Measurements from ENCODE around the gene LILRA6.
"Not testable (repeated sequence)": the region's sequence is repeated elsewhere in the genome, so short reads cannot be mapped to it uniquely, and the experiment has no call there.

Gene LILRA6

DNA sequence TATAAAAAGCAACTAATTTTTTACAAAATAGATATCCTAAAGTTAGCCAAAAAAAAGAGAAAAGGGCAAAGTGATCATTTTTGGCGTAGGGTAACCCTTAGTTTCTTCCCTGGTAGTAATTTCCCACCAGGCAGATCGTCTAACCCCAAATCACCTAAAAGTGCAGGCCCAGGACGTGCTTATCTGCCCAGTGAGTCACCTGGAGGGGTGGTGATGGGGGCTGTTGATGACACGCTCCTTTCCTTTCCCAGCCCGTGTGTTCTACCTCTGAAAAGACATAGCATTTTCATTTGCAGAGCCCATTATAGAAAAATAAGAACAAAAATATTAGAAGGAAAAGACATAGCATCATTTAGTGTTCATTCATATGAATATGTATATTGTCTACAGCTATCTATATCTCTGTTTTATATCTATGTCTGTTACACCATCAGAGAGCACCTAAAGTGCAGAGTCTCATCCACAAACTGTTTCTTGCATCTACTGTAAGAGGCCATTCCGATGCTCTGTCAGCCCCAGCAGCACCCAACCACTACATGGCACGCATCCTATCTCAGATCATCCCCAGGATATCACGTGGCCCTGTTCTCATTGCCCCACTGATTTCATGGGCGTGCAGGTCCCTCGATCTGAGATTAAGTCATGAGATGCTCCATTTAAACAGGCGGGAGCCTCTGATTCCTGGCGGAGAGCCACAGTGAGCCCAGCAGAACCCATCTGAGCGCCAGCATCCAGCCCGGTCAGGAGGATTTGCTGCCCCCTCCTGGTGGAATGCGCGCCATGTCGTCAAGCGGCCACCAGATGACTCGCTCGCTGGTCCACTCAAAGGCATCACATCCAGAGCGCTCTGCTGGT is 11.3 kb downstream of the LILRA6 start:
- peaks cover 0 to 3% of the 10 kb centered on the region in 2 donors for H3K4me1 ChIP-seq (ENCODE audit: control insufficient read depth in 1 of 2, insufficient read depth in 2 of 2, low read length in 2 of 2)
- H3K4me3 ChIP-seq (ENCODE audit: low read depth in 1 of 2, low read length in 2 of 2): no peak overlapping the region
- no peaks in the 10 kb centered on the region for H3K36me3 ChIP-seq (ENCODE audit: control insufficient read depth in 1 of 2, insufficient read depth in 2 of 2, low read length in 2 of 2)
- no peaks in the 10 kb centered on the region for H3K9me3 ChIP-seq (ENCODE audit: control insufficient read depth in 1 of 2, low read length in 2 of 2)
- no peak overlapping the region for H3K27ac ChIP-seq (ENCODE audit: low read depth, low read length)
- no peak overlapping the region for H3K9ac ChIP-seq (ENCODE audit: low read depth in 1 of 2, low read length in 2 of 2)
- peaks cover 5% of the 10 kb centered on the region in 2 donors for H3K27me3 ChIP-seq (ENCODE audit: control insufficient read depth in 1 of 2, insufficient read depth in 2 of 2, low read length in 2 of 2)

DNA sequence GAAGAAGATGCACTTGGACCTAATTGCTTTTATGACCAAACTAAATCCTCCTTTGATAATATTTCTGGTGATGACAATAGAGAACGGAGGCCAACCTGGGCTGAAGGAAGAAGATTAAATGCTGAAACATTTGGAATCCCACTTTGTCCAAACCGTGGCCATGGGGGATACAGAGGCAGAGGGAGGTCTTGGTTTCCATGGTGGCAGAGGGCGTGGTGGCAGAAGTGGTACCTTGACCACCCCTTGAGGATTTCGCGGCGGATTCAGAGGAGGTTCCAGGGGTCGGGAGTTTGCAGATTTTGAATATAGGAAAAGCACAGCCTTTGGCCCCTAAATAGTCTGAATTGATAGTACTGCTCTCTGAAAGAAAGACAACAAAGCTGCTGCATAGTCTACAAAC is 12.6 kb downstream of the LILRA6 start:
- H3K9ac ChIP-seq (ENCODE audit: low read depth in 1 of 2, low read length in 2 of 2): no peak overlapping the region
- H3K27me3 ChIP-seq (ENCODE audit: control insufficient read depth in 1 of 2, insufficient read depth in 2 of 2, low read length in 2 of 2): peaks cover 5% of the 10 kb centered on the region in 2 donors
- H3K9me3 ChIP-seq (ENCODE audit: control insufficient read depth in 1 of 2, low read length in 2 of 2): no peaks in the 10 kb centered on the region
- H3K27ac ChIP-seq (ENCODE audit: low read depth, low read length): no peak overlapping the region
- no peak overlapping the region for H3K4me3 ChIP-seq (ENCODE audit: low read depth in 1 of 2, low read length in 2 of 2)
- H3K36me3 ChIP-seq (ENCODE audit: control insufficient read depth in 1 of 2, insufficient read depth in 2 of 2, low read length in 2 of 2): no peaks in the 10 kb centered on the region
- peaks cover 0 to 3% of the 10 kb centered on the region in 2 donors for H3K4me1 ChIP-seq (ENCODE audit: control insufficient read depth in 1 of 2, insufficient read depth in 2 of 2, low read length in 2 of 2)

GRCh38 chr19:54229146-54229545 is 13.4 kb downstream of the LILRA6 start:
- H3K4me3 ChIP-seq (ENCODE audit: low read depth in 1 of 2, low read length in 2 of 2): no peak overlapping the region
- no peaks in the 10 kb centered on the region for H3K9me3 ChIP-seq (ENCODE audit: control insufficient read depth in 1 of 2, low read length in 2 of 2)
- peaks cover 0 to 3% of the 10 kb centered on the region in 2 donors for H3K4me1 ChIP-seq (ENCODE audit: control insufficient read depth in 1 of 2, insufficient read depth in 2 of 2, low read length in 2 of 2)
- H3K27me3 ChIP-seq (ENCODE audit: control insufficient read depth in 1 of 2, insufficient read depth in 2 of 2, low read length in 2 of 2): peaks cover 5% of the 10 kb centered on the region in 2 donors
- no peaks in the 10 kb centered on the region for H3K36me3 ChIP-seq (ENCODE audit: control insufficient read depth in 1 of 2, insufficient read depth in 2 of 2, low read length in 2 of 2)
- no peak overlapping the region for H3K9ac ChIP-seq (ENCODE audit: low read depth in 1 of 2, low read length in 2 of 2)
- no peak overlapping the region for H3K27ac ChIP-seq (ENCODE audit: low read depth, low read length)

DNA sequence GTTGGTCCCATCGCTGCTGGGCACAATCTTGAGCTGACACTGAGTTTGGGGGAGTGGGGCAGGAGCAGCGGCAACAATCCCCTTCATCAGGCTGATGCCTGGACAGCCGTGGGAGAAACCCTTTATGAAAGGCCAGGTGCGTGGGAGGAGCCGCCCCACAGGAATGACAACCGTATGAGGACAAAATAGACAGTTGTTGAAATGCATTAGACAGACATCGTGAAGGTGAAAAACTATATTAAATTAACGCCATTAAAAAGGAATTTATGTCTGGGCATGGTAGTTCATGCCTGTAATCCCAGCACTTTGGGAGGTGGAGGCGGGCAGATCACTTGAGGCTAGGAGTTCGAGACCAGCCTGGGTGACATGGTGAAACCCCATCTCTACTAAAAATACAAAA is 18.0 kb downstream of the LILRA6 start:
- H3K9ac ChIP-seq (ENCODE audit: low read depth in 1 of 2, low read length in 2 of 2); H3K4me3 ChIP-seq (ENCODE audit: low read depth in 1 of 2, low read length in 2 of 2); H3K27ac ChIP-seq (ENCODE audit: low read depth, low read length); H3K27me3 ChIP-seq (ENCODE audit: control insufficient read depth in 1 of 2, insufficient read depth in 2 of 2, low read length in 2 of 2); H3K36me3 ChIP-seq (ENCODE audit: control insufficient read depth in 1 of 2, insufficient read depth in 2 of 2, low read length in 2 of 2); H3K4me1 ChIP-seq (ENCODE audit: control insufficient read depth in 1 of 2, insufficient read depth in 2 of 2, low read length in 2 of 2); H3K9me3 ChIP-seq (ENCODE audit: control insufficient read depth in 1 of 2, low read length in 2 of 2): not testable (repeated sequence)

DNA sequence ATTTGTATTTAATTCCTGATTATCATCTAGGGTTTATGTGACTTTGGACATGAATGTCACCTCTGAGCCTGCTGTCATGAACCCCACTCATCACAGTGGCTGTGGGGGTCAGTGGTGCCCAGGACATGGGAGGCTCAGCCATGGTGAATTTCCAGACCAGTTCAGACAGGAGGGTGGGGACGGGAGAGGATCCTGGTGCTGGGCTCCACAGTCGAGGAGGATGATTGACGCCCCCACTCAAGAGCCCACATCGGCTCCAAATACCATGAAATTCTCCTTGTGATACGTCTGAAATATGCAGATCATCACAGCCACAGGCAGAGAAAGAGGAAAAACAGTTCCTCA is 18.7 kb downstream of the LILRA6 start:
- H3K27me3 ChIP-seq (ENCODE audit: control insufficient read depth in 1 of 2, insufficient read depth in 2 of 2, low read length in 2 of 2); H3K36me3 ChIP-seq (ENCODE audit: control insufficient read depth in 1 of 2, insufficient read depth in 2 of 2, low read length in 2 of 2); H3K9me3 ChIP-seq (ENCODE audit: control insufficient read depth in 1 of 2, low read length in 2 of 2); H3K4me1 ChIP-seq (ENCODE audit: control insufficient read depth in 1 of 2, insufficient read depth in 2 of 2, low read length in 2 of 2); H3K9ac ChIP-seq (ENCODE audit: low read depth in 1 of 2, low read length in 2 of 2); H3K27ac ChIP-seq (ENCODE audit: low read depth, low read length); H3K4me3 ChIP-seq (ENCODE audit: low read depth in 1 of 2, low read length in 2 of 2): not testable (repeated sequence)

DNA sequence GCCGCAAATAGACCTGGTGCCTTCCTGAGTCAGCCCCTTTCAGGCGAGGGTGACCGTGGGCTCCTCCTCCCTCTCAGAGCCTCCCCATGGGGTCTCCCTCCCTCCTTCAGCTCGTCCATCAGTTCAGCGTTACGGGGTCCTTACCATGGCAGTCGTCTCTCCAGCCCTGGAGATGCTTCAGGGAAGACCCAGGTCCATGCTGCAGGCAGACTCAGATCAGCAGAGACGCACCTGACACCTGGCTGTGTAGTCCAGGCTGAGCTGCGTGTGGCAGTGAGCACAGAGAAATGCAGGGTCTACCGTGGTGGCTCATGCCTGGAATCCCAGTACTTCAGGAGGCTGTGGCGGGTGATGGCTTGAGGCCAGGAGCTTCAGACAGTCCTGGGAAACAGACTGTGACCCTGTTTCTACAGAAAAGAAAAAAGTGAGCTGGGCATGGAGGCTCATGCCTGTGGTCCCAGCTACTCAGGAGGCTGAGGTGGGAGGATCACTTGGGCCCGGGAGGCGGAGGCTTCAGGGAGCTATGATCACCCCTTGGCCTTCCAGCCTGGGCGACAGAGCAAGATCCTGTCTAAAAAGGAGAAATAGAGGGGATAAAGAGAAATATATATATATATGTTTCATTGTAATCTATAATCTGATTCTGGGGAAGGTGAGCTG is 19.2 kb downstream of the LILRA6 start:
- H3K9ac ChIP-seq (ENCODE audit: low read depth in 1 of 2, low read length in 2 of 2); H3K9me3 ChIP-seq (ENCODE audit: control insufficient read depth in 1 of 2, low read length in 2 of 2); H3K4me3 ChIP-seq (ENCODE audit: low read depth in 1 of 2, low read length in 2 of 2); H3K27ac ChIP-seq (ENCODE audit: low read depth, low read length); H3K36me3 ChIP-seq (ENCODE audit: control insufficient read depth in 1 of 2, insufficient read depth in 2 of 2, low read length in 2 of 2); H3K27me3 ChIP-seq (ENCODE audit: control insufficient read depth in 1 of 2, insufficient read depth in 2 of 2, low read length in 2 of 2); H3K4me1 ChIP-seq (ENCODE audit: control insufficient read depth in 1 of 2, insufficient read depth in 2 of 2, low read length in 2 of 2): not testable (repeated sequence)

GRCh38 chr19:54222474-54223276 is 19.9 kb downstream of the LILRA6 start, which contains the start of gene LILRB3:
TSS of gene LILRB3 (minus strand) at chr19:54223007. CDS start at chr19:54222976, 31 bp downstream.
- H3K9ac ChIP-seq (ENCODE audit: low read depth in 1 of 2, low read length in 2 of 2); H3K27ac ChIP-seq (ENCODE audit: low read depth, low read length); H3K36me3 ChIP-seq (ENCODE audit: control insufficient read depth in 1 of 2, insufficient read depth in 2 of 2, low read length in 2 of 2); H3K27me3 ChIP-seq (ENCODE audit: control insufficient read depth in 1 of 2, insufficient read depth in 2 of 2, low read length in 2 of 2); H3K9me3 ChIP-seq (ENCODE audit: control insufficient read depth in 1 of 2, low read length in 2 of 2); H3K4me3 ChIP-seq (ENCODE audit: low read depth in 1 of 2, low read length in 2 of 2); H3K4me1 ChIP-seq (ENCODE audit: control insufficient read depth in 1 of 2, insufficient read depth in 2 of 2, low read length in 2 of 2): not testable (repeated sequence)

DNA sequence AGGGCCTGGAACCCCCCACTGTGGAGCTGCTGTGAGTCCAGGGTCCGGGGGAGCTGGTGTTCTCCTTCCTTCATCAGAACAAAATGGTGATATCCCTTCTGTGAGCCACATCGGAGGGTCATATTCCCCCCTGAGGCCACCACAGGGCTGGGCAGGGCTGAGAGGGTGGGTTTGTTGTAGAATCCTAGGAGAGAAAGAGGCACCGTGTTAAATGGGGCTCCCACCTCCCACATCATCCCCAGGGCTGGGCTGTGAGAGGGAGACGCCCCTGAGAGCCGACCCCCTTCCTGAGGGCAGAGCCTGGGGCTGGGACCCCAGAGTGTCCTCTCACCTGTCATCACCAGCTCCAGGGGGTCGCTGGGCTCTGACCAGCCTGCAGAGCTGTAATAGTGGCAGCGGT is 20.6 kb downstream of the LILRA6 start:
- H3K36me3 ChIP-seq (ENCODE audit: control insufficient read depth in 1 of 2, insufficient read depth in 2 of 2, low read length in 2 of 2); H3K27me3 ChIP-seq (ENCODE audit: control insufficient read depth in 1 of 2, insufficient read depth in 2 of 2, low read length in 2 of 2); H3K4me1 ChIP-seq (ENCODE audit: control insufficient read depth in 1 of 2, insufficient read depth in 2 of 2, low read length in 2 of 2); H3K9ac ChIP-seq (ENCODE audit: low read depth in 1 of 2, low read length in 2 of 2); H3K27ac ChIP-seq (ENCODE audit: low read depth, low read length); H3K9me3 ChIP-seq (ENCODE audit: control insufficient read depth in 1 of 2, low read length in 2 of 2); H3K4me3 ChIP-seq (ENCODE audit: low read depth in 1 of 2, low read length in 2 of 2): not testable (repeated sequence)

- not testable (repeated sequence) for H3K9me3 ChIP-seq (ENCODE audit: control insufficient read depth in 1 of 2, low read length in 2 of 2); H3K27ac ChIP-seq (ENCODE audit: low read depth, low read length); H3K36me3 ChIP-seq (ENCODE audit: control insufficient read depth in 1 of 2, insufficient read depth in 2 of 2, low read length in 2 of 2); H3K4me1 ChIP-seq (ENCODE audit: control insufficient read depth in 1 of 2, insufficient read depth in 2 of 2, low read length in 2 of 2); H3K4me3 ChIP-seq (ENCODE audit: low read depth in 1 of 2, low read length in 2 of 2); H3K27me3 ChIP-seq (ENCODE audit: control insufficient read depth in 1 of 2, insufficient read depth in 2 of 2, low read length in 2 of 2); H3K9ac ChIP-seq (ENCODE audit: low read depth in 1 of 2, low read length in 2 of 2)
Measured at GRCh38 chr19:54219702-54220101, 22.9 kb downstream of the LILRA6 start.

All from duodenal mucosa (tissue), 2 donors.